ENCODE results near the gene PHF21B.

Gene PHF21B

GRCh38 chr22:44956840-44957767 lies 52.7 kb downstream of the PHF21B start:
- no peak for DNase-seq

GRCh38 chr22:44955102-44955501 lies 54.7 kb downstream of the PHF21B start:
- no peak for DNase-seq

GRCh38 chr22:44954149-44954548 lies 55.7 kb downstream of the PHF21B start:
- DNase-seq, result no peak

GRCh38 chr22:44952863-44953746 lies 56.7 kb downstream of the PHF21B start:
- no peak for DNase-seq

GRCh38 chr22:44951510-44951816 lies 58.3 kb downstream of the PHF21B start:
- DNase-seq, result no peak

- no peak for DNase-seq
Observed at GRCh38 chr22:44950806-44951509, 58.8 kb downstream of the PHF21B start.

- no peak for DNase-seq
Observed at GRCh38 chr22:44947846-44948245, 62.0 kb downstream of the PHF21B start.

GRCh38 chr22:44947049-44947448 lies 62.8 kb downstream of the PHF21B start:
- DNase-seq, result no peak

- no peak for DNase-seq
Observed at GRCh38 chr22:44944883-44945601, 64.8 kb downstream of the PHF21B start.

GRCh38 chr22:44943701-44944324 lies 66.0 kb downstream of the PHF21B start:
- no peak for DNase-seq

GRCh38 chr22:44942979-44943700 lies 66.7 kb downstream of the PHF21B start:
- DNase-seq, result no peak

- no peak for DNase-seq
Observed at GRCh38 chr22:44942056-44942455, 67.7 kb downstream of the PHF21B start.

- no peak for DNase-seq
Observed at GRCh38 chr22:44941207-44941606, 68.6 kb downstream of the PHF21B start.

GRCh38 chr22:44940130-44940529 lies 69.7 kb downstream of the PHF21B start:
- no peak for DNase-seq

GRCh38 chr22:44939451-44939850 lies 70.4 kb downstream of the PHF21B start:
- no peak for DNase-seq

GRCh38 chr22:44938886-44939285 lies 70.9 kb downstream of the PHF21B start:
- no peak for DNase-seq

GRCh38 chr22:44937216-44937615 lies 72.6 kb downstream of the PHF21B start:
- no peak for DNase-seq

- DNase-seq, result no peak
Observed at GRCh38 chr22:44936201-44936600, 73.6 kb downstream of the PHF21B start.

- no peak for DNase-seq
Observed at GRCh38 chr22:44935724-44936123, 74.1 kb downstream of the PHF21B start.

- DNase-seq, result no peak
Observed at GRCh38 chr22:44934454-44934735, 75.4 kb downstream of the PHF21B start.

- DNase-seq, result no peak
Observed at GRCh38 chr22:44933666-44934453, 75.9 kb downstream of the PHF21B start.

Measured in T-helper 1 cell (primary cell).